Liver (tissue), 3 donors: ENCODE data around the gene PROX2.

Source experiments
- CTCF ChIP-seq: fragments of 150-350 bp; IDR thresholded peaks from 2 replicates; pipeline ENCODE4 v1.5.1; 2017; ENCODE audit warnings: improper control_type of control experiment, low read depth, low read length; ENCODE audit not compliant: missing input control
- GABPA ChIP-seq, 2 donors: IDR thresholded peaks in 1 of 2; conservative IDR thresholded peaks in 1 of 2; 2 replicates each; pipeline ENCODE4 v1.6.1; 2016; ENCODE audit warnings: antibody characterized with exemption in 2 of 2, mild to moderate bottlenecking in 1 of 2, moderate library complexity in 1 of 2
- MAX ChIP-seq: IDR thresholded peaks from 2 replicates; pipeline ENCODE4 v1.6.1; 2016; ENCODE audit warnings: antibody characterized with exemption
- TAF1 ChIP-seq: conservative IDR thresholded peaks from 2 replicates; pipeline ENCODE4 v1.6.1; 2016; ENCODE audit warnings: antibody characterized with exemption, mild to moderate bottlenecking
- YY1 ChIP-seq: IDR thresholded peaks from 2 replicates; pipeline ENCODE4 v1.6.1; 2016; ENCODE audit warnings: antibody characterized with exemption, mild to moderate bottlenecking
- donor health status: healthy.
- donor health status: healthy.

- TF ChIP-seq TAF1 (no peak), GABPA (IDR thresholded peaks at IDR 0.05 in 1 of 2, conservative IDR thresholded peaks at IDR 0.05 in 1 of 2) (no peak), MAX (no peak), CTCF (no peak), YY1 (no peak)
These were observed 6.4 kb upstream of the PROX2 start for GRCh38 chr14:74882103-74882920.
